Measurements from ENCODE around the gene GMIP.

GRCh38 chr19:19587771-19588170, 55.7 kb downstream of the GMIP start:
- TF ChIP-seq EP300 (IDR thresholded peaks at IDR 0.05; ENCODE audit: borderline replicate concordance) = no peak
- no peak for TF ChIP-seq CEBPB (IDR thresholded peaks at IDR 0.05)
- TF ChIP-seq FOXM1 (IDR thresholded peaks at IDR 0.05; ENCODE audit: borderline replicate concordance, low read depth) = no peak
- TF ChIP-seq REST (IDR thresholded peaks at IDR 0.05; ENCODE audit: low read depth) = no peak
- no peak for TF ChIP-seq EGR1 (IDR thresholded peaks at IDR 0.05)
- no peak for TF ChIP-seq CREB1 (IDR thresholded peaks at IDR 0.05; ENCODE audit: low read depth)
- TF ChIP-seq YY1 (IDR thresholded peaks at IDR 0.05; ENCODE audit: low read depth) = no peak
- no peak for TF ChIP-seq TCF12 (IDR thresholded peaks at IDR 0.05; ENCODE audit: low read depth)

Measured in Ishikawa (cell line).